ENCODE data around the gene COL13A1.

The COL13A1 gene

DNA sequence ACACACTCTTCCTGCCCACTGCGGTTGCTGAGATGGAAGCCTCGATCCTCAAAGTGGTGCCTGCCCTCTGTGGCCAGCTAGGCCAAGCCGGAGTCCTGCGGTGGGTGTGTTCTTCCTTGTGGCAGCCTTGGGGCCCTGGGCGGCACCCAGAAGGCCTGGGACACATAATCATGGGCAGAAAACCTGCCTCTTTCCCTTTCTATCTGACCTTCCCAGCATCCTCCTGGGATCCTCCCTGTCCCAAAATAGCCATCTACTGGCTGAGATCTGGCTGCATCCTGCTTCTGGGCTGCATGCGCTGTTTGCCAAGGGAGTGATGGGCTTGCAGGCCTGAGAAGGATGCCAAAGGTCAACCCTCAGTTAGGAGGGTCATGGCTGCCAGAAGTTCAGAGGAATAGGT lies 23.9 kb downstream of the COL13A1 start:
- no peak for DNase-seq

DNA sequence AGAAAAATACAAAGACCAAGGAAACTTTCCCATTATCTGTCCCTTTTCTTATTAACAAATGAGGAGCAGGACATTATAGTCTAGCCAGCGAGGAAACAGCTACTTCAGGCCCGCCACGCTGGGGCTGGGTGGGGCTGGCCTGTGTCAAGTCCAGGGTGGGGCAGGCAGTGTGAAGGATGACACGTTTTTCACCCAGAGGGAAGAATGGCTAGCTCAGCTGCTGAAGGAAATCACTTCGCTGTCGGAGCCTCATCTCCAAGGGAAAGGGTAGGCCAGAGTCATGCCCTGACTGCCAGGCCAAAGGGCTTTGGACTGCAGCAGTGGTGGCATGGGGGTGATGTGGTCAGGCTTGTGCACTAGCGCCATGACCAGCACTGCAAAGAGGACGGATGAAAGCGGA lies 24.4 kb downstream of the COL13A1 start:
- DNase-seq: no peak

DNA sequence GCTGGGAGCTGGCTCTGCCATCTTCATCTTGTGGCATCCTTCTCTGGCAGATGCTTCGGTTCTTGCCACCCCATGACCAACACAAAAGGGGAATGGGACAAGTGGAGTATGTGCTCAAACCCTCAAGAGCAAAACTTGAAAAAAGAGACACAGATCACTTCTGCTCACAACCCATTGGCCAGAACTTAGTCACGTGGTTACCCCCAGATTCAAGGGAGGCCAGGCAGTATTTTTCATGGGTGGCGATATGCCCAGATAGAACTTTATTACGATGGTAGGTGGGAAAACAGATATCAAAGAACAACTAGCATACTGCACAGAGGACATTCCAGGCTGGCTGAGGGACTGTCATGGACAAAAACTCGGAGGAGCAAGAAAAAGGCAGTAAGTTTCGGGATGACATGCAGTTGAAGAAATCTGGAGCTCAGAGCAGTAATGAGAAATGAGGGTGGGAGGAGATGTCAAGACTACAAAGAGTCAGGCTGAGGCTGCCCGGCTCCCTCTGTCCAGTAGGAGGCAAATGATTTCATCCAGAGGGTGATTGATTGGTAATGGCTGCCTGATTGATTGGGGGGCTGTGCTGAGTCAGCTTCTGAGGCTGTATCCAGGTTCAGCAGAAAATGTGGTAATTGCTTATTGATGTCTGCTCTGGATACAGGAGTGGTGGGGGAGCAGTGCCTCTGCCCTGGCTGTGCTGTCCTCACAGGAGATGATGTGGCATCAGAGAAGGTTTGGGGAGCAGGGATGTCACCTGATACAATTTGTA lies 25.3 kb downstream of the COL13A1 start:
- no peak for DNase-seq

DNA sequence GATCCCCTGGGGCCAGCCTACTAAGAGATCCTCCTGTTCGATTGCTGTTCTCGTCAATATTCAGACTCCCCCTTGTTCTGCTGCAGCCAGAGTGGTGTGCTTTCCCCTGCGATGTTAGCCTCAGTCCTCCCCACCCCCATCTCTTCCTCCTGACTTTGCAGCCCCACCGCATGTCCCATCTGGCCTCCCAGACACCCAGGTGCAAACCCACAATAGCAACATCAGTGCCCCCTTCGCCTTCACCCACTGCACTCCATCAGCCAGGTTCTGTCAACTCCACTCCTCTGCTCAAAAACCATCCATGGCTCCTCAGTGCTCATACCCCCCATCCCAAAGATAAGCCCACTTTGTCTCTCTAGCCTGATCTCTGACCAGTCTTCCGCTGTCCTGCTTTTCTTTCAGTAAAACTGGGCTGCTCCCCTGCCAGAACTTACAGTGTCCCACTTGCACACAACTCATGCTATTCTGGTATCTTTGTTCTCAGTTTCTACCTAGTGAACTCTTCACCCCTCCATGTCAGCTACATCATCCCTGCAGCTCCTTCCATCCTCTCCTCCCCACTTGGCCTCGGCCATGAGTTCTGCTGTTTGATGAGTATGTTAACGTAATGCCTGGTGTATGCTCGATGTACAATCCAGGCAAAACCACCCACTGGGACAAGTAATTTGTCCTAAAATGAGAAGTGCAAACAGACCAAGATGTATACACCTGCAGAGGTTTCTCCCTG lies 26.6 kb downstream of the COL13A1 start:
- DNase-seq: no peak

DNA sequence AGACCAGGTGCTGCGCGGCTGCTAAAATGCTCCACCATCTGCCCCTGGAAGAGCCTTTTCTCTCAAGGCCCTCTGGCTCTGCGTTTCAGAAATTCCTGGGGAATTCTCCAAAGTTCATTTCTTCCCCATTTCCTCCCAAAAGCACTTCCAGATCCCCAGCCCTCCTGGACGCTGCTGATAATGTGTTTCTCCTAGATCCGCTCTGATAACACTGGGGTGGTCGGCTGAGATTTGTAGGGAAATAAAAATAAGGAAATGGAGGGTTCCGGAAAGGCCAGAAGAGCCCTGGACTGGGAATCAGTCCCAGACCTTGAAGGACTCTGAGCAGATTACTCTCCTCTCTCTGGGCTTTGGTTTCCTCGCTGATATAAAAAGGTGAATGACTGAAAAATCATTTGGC lies 28.1 kb downstream of the COL13A1 start:
- DNase-seq: no peak

DNA sequence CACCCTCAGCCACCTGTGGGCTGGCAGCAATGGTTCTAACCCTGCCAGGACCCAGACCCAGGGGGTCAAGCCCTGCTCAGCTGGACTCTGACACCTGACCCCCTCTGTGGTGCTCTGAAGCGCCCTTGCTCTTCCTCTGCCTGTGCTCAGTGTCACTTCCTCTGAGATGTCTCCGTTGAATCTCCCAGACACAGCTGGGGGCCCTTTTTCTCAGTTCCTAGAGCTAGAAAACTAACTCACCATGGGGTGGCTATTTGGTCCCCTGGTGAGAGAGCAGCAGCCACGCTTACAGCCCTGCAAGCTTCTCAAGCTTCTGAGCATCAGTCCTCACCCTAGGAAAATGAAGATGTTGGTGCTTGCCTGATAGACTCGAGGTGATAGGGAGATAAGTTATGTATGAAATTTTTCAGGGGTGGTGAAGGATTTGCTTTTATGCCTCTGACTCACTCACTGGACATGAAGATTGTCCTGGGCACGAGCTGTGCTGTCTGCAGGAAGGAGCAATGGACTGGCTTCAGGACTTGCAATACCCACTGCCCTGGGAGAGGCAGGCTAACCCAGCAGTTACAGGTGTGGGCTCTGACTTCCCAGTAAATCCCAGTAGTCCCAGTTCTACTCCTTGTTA lies 29.6 kb downstream of the COL13A1 start:
- no peak for DNase-seq

DNA sequence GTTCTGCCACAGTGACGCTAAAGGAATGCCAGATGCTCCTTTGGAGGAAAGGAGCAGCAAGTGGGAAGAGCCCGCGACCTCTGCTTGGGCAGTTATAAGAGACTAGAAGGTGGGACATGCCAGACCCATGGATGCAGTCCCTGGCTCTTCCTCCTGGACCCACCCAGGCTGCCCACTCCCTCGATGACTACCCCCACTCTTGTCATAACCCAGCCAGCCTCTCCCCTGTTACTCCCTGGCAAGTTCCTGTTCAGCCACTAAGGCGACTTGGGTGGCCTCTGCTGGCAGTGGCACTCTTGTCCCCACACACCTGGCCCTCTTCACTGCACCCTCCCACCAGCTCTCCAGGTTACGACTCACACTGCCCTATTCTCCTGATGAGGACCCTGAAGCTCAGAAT lies 33.5 kb downstream of the COL13A1 start:
- DNase-seq: peak; percentile 25

DNA sequence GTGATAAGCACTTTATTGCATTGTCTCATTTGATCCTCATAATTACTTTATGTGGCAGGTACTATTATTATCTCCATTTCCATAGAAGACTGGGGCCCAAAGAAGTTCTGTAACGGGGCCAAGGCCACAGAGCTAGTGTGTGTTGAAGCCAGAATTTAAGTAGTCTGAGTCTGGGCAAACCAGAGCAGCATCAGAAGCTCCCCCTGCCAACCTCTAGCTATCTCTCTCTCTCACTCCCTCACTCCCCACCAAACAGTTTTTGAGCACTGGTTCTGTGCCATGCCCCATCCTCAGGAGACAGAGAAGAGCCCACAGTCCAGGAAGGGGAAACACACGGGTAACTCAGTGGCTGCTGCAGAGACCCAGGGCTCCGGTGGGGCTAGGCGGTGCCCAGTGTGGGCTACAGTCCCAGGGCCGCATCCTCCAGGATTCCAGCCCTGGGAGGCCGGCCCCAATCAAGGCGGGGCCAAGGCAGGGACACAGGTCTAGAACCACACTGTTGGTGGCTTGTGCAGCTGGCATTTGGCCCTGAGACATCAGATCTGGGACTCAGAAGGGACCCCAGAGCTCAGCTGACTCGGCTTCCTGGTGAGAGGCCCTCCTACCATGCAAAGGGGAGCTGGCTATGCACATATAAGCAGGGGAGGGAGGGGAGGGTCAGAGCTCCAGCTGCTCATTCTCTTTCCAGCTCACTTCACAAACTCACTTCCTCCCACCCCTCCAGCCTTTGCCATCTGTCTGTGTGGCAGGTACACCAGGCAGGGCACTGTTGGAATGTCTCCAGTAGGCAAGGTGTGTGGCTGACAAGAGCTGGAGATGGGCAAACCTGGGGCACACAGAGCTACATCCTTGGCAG lies 34.4 kb downstream of the COL13A1 start:
- DNase-seq: peak; percentile 52

DNA sequence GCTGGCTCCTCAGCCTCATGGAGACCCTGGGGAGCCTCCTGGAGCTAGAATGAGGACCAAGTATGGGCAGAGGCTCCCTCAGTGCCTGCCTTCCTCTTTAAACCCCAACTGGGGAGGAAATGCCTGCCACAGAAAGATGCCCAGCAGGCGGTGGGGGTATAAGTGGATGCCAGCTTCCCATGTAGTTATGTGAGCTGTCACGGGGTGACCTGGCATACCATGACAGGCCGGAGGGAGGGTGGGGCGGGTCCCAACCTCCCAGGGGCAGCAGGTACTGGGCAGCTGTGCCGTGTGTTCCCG lies 35.0 kb downstream of the COL13A1 start:
- DNase-seq: no peak

DNA sequence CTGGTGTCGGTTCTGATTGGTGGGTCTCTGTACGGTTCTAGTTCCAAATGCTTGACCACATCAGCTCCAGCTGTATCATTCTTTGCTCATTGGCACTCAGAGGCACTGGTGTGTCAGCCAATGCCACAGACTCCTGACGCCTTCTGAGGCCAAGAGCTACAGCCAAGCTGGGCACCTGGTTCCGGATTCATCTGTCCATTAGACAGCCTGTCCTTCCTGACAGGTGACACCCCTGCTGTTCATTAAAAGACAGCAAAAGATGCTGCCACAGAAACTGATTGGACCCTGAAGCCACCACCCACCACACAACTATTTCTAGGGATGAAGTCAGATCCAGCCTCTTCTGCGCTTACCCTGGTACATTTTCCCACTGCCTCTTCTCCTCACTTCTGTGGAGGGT lies 35.6 kb downstream of the COL13A1 start:
- DNase-seq: no peak

DNA sequence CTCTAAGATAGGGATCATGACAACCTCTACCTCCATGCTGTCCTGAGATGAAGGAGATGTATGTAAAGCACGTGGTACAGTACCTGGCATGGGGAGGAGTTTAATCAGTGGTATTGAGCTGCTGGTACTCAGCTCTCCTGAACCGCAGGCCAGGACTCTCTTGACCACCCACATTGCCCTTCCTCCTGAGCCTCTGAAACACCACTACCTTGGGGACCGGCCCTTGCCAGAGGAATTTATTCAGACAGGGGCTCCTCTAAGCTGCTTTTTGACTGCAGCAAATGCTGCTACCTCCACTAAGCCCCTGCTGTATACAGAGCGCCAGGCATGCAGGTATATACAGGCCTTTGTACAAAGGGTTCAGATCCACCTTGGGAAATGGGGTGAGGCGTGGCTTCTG lies 36.7 kb downstream of the COL13A1 start:
- no peak for DNase-seq

DNA sequence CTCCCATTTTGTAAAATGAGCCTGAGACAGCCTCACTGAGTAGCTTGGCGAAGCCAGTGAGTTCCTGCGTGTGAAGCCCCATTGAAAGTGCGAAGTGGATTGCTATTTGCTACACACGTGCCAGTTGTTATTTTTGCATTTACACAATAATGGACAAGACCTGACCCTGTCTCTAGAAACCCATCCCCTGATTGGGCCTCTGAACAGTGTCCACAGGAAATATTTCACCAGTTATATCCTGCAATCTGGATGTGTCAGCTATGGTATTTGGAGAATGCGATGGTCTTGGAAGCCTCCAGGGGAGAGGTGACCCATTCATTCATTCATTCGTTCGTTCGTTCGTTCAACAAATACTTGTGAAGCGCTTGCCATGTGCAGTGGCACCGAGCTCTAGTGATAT lies 37.1 kb downstream of the COL13A1 start:
- DNase-seq: no peak

DNA sequence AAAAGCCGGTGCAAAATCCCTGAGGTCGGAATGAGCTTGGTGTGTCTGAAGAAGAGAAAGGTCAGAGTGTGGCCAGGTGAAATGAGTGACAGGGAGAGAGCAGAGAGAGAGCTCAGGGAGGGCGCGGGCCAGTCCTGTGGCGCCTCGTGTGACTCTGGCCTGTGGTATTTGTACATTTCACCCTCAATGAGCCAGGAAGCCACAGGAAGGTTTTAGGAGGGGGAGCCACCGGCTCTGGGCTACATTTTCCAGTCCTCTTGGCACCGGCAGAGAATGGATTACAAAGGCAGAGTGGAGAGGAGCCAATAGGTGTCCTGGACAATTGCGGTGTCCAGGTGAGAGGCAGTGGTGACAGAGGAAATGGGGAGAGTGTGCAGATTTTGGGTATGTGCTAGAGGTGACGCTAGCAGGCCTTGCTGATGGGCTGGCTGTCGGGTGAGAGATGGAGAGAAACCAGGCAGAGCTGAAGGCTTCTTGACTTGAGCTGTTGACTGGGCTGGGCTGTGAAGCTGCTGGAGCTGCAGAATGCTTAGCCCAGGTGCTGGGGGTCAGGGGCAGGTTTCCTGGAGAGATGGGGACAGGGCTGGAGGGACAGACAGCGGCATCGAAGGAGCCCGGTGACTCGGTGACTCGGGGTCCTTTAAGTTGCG lies 38.1 kb downstream of the COL13A1 start:
- no peak for DNase-seq

DNA sequence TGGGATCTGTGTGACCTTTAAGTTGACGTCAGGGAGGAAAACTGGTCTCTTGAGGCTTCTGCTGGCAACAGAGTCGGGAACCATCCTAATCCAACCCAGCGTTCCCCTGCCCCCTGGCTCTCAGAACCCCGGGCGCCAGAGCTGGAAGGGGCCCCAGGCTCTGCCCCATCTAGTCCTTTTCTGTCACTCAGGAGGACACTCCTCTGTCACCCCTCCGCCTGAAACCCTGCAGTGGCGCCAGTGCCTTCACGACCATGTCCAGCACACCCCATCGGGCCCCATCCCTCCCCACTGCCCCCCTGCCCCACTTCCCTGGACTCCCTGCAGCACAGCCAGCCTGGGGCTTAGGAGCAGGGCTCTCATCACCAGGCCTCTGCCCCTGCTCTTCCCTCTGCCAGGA lies 39.1 kb downstream of the COL13A1 start:
- DNase-seq: no peak

DNA sequence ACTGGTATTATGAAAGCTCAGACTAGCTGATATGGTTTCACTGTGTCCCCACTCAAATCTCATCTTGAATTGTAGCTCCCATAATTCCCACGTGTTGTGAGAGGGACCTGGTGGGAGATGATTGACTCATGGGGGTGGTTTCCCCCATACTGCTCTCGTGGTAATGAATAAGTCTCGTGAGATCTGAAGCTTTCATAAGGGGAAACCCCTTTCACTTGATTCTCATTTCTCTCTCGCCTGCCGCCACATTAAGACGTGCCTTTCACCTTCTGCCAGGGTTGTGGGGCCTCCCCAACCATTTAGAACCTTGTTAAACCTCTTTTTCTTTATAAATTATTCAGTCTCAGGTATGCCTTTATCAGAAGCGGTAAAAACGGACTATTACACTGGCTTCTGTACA lies 40.3 kb downstream of the COL13A1 start:
- DNase-seq: no peak

DNA sequence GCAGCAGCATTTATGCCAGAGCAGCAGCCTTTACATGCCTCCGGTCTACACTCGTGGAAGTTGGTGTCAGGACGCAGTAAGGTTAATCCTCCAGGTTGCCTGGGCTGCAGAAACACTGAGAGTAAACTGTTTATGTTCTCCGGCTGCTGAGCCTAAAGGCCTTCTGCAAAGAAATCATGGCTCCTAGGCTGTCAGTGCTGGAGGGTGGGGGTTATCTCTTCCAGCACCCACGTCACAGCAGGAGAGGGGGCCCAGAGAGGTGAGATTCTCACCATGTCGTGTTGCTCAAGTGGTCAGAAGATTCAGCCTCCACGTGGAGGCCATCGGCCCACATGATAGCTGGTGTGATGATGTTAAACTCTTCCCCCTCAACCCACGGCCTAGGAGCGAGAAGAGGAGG lies 41.2 kb downstream of the COL13A1 start:
- DNase-seq: no peak

DNA sequence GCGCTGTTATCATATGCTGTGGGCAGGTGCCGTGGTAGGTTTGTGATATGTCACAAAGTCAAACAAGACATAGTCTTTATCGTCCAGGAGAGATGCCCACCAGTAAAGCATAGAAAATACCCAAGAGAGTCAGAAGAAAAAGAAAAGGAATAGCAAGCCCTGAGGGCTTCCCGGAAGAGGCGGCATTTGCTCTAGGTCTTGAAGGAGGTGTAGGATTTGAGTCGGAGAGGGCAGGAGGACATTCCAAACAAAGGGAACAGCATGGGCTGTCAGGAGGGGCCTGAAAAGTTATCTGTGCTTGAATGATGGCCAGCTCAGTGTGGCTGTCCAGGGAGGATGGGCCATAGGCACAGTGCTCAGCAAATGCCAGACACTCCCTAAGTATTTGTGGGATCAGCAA lies 42.2 kb downstream of the COL13A1 start:
- no peak for DNase-seq

DNA sequence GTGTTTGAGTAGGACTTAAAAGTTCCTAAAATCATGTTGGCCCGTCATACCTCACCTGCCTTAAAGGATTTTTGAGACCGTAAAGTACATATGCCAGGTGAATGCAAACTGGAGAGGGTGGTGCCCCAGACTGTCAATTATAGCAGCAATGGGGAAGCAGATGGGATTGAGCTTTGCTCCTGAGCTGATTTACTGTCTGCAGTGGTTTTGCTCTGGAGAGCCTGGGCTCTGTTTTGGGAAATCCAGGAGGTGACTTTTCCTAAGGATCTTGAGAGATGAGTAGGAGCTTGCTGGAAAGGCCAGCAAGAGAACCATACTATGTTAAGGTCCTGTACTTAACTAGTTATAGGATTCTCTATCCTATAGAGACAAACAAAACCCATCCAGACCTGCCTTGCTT lies 43.0 kb downstream of the COL13A1 start:
- DNase-seq: no peak

DNA sequence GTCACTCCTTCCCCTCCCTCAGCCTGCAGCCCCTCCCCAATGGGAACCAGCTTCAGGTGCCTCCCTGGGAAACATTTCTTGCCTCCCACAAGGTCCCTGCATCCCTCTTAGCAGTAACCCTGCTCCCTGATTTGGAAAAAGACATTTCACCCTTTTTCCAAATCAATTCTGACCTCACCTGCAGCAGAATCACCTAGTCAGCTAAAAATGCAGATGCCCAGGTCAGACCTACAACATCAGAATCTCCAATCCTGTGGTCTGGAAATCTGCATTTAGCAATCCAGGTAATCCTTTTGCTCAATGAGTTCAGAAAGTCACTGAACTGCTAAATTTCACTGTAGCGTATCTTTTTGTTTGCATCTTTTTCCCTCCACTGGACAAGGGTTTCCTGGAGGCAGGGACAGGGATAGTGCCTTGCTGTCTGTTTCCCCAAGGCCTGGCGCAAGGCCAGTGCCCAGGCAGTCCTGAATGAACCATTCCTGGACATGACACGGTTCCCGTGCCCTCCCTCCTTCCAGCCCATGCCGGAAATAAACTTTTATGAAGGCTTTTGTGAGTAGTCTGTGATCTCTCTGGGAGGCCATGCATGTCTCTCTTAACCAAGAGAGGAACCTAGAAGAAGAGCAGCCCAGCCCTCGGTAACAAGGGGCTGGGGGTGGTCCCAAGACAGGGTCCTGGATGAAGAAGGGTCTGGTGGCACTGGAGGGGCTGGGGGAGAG lies 44.0 kb downstream of the COL13A1 start:
- DNase-seq: no peak

DNA sequence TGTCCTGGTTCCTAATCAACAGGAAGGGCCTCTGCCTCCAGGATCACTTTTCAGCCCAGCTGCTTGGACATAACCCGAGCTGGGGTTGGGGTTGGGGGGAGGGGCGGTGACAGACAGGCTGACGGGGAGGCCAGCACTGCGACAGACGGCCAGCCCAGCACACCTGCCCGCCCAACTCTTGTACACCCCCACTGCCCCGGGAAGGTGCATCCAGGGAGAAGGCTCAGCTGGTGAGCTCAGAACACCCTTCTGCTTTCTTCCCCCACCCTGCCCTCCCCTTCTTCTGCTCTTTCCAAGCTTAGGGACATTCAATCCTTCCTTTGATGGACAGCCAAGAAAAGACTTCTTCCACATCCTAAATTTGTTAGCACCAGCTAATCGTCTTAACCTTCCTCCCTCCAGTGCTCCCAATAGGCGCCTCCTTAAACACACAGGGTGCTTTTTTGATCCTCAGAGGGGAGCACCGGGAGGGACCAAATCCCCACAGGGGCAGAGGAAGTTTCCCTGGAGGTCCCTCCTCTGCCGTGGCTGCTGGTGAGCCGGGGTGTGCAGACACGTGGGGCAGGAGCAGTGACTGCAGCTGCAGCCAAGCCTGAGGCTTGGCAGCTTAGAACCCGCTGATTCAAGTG lies 44.7 kb downstream of the COL13A1 start:
- DNase-seq: peak; percentile 55

DNA sequence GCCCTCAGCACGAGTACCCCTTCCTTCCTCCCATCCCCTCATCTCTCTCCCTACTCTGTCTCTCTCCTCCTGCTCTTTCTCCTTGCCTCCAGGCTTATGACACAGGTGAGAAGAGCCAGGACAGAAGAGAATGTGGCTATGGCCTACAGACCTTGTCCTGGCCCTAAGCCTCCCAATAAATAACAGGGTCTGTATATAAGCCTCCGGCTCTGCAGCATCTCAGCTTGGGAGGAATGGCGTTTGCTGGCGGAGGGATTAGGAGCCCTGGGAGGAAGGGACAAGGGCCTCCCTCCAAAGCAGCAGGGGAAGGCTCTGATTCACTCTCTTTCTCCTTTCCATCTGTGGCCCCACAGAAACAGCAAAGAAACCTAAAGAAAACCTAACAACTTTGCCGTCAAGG lies 45.8 kb downstream of the COL13A1 start:
- no peak for DNase-seq

DNA sequence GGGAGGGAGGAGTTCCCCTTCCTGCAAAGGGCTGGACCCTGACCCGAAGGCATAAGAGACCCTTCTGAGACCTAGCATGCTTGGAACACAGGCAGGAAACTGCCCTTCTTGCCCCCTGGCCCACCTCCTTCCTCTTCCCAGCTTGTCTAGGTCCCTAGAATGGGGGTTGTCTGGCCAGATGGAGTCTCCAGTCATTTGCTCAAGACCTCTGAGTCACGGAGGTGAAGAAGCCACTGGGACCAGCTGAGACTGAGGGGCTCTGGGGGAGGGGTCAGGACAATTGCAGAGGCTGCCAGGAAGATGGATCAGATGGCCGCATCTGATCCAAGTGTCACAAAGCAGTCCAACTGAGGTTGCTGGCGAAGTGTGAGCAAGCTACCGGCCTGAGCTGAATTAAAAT lies 46.2 kb downstream of the COL13A1 start:
- DNase-seq: no peak

Measured in NCI-H510A (cell line).